Measurements from ENCODE around the gene KRTAP29-1.

The KRTAP29-1 gene

DNA sequence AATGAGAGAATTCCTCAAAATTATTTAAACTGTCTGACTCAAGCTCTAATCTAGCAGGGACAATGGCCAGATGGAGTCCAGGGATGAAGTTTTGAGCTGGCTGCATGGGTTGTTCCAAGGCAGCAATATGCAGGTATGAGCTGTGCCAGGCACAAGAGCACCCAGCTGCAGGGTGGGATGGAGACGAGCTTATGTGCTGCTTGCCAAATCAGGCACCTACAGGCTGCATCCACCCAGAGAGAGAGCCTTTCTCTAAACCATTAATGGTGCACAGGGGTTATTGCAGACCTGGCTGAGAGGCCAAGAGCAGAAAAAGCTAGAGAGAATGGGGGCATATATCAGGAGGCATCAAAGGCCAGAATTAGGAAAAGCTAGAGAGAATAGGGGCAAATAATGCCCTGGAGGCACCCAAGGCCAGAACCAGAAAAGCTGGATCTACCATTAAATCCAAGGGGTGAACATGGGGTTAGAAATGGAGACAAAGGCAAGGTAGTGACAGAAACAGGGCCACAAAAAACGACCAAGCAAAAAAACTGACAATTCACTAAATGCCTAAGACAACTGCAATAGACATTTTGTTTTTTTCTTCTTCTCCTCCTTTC lies 37.0 kb upstream of the KRTAP29-1 start:
- TF ChIP-seq SIN3A (IDR thresholded peaks at IDR 0.05; ENCODE audit: borderline replicate concordance, insufficient read depth, low read length): no peak
- no peak for TF ChIP-seq TAF1 (IDR thresholded peaks at IDR 0.05; ENCODE audit: borderline replicate concordance, insufficient read depth, low read length)
- no peak for TF ChIP-seq FOXP2 (optimal IDR thresholded peaks at IDR 0.05; ENCODE audit: borderline replicate concordance, extremely low read depth, extremely low read length, insufficient read depth)
- TF ChIP-seq, protein P1, sequence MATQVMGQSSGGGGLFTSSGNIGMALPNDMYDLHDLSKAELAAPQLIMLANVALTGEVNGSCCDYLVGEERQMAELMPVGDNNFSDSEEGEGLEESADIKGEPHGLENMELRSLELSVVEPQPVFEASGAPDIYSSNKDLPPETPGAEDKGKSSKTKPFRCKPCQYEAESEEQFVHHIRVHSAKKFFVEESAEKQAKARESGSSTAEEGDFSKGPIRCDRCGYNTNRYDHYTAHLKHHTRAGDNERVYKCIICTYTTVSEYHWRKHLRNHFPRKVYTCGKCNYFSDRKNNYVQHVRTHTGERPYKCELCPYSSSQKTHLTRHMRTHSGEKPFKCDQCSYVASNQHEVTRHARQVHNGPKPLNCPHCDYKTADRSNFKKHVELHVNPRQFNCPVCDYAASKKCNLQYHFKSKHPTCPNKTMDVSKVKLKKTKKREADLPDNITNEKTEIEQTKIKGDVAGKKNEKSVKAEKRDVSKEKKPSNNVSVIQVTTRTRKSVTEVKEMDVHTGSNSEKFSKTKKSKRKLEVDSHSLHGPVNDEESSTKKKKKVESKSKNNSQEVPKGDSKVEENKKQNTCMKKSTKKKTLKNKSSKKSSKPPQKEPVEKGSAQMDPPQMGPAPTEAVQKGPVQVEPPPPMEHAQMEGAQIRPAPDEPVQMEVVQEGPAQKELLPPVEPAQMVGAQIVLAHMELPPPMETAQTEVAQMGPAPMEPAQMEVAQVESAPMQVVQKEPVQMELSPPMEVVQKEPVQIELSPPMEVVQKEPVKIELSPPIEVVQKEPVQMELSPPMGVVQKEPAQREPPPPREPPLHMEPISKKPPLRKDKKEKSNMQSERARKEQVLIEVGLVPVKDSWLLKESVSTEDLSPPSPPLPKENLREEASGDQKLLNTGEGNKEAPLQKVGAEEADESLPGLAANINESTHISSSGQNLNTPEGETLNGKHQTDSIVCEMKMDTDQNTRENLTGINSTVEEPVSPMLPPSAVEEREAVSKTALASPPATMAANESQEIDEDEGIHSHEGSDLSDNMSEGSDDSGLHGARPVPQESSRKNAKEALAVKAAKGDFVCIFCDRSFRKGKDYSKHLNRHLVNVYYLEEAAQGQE (IDR thresholded peaks at IDR 0.05; ENCODE audit: insufficient read depth in 1 of 2, low read depth in 2 of 2, low read length in 2 of 2): no peak
- TF ChIP-seq POLR2AphosphoS5 (IDR thresholded peaks at IDR 0.05; ENCODE audit: low read depth, low read length): no peak

DNA sequence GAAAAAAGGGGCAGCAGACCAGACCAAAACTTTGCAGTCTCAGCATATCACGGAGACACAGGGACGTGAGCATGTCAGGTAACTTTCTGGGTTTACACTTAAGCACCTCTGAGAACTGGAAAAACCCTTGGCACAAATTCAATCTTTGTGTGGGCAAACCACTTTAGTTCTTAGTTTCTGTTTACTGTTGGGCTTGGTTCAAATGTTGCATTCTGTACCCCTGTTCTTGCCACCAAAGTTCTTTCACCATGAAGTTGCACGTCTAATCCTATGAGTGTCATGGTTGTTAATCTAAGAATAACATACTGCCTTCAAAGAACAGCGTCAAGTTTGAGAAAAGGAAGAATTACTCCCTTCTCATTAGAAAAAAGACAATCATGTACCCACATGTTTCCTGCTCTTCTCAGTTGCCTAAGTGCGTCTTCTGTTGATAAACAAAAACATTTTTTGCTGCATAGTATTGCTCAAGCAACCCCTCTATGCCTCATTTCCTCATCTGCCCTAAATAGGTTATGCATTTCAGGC lies 36.4 kb upstream of the KRTAP29-1 start:
- TF ChIP-seq TAF1 (IDR thresholded peaks at IDR 0.05; ENCODE audit: borderline replicate concordance, insufficient read depth, low read length) (no peak), FOXP2 (optimal IDR thresholded peaks at IDR 0.05; ENCODE audit: borderline replicate concordance, extremely low read depth, extremely low read length, insufficient read depth) (no peak), SIN3A (IDR thresholded peaks at IDR 0.05; ENCODE audit: borderline replicate concordance, insufficient read depth, low read length) (no peak)
- TF ChIP-seq, protein P1 (IDR thresholded peaks at IDR 0.05; ENCODE audit: insufficient read depth in 1 of 2, low read depth in 2 of 2, low read length in 2 of 2): no peak

GRCh38 chr17:41335747-41336146 lies 33.1 kb upstream of the KRTAP29-1 start:
- no peak for TF ChIP-seq POLR2AphosphoS5 (IDR thresholded peaks at IDR 0.05; ENCODE audit: low read depth, low read length)
- TF ChIP-seq, protein P1 (IDR thresholded peaks at IDR 0.05; ENCODE audit: insufficient read depth in 1 of 2, low read depth in 2 of 2, low read length in 2 of 2): no peak
- TF ChIP-seq SIN3A (IDR thresholded peaks at IDR 0.05; ENCODE audit: borderline replicate concordance, insufficient read depth, low read length): no peak
- no peak for TF ChIP-seq TAF1 (IDR thresholded peaks at IDR 0.05; ENCODE audit: borderline replicate concordance, insufficient read depth, low read length)
- no peak for TF ChIP-seq FOXP2 (optimal IDR thresholded peaks at IDR 0.05; ENCODE audit: borderline replicate concordance, extremely low read depth, extremely low read length, insufficient read depth)

DNA sequence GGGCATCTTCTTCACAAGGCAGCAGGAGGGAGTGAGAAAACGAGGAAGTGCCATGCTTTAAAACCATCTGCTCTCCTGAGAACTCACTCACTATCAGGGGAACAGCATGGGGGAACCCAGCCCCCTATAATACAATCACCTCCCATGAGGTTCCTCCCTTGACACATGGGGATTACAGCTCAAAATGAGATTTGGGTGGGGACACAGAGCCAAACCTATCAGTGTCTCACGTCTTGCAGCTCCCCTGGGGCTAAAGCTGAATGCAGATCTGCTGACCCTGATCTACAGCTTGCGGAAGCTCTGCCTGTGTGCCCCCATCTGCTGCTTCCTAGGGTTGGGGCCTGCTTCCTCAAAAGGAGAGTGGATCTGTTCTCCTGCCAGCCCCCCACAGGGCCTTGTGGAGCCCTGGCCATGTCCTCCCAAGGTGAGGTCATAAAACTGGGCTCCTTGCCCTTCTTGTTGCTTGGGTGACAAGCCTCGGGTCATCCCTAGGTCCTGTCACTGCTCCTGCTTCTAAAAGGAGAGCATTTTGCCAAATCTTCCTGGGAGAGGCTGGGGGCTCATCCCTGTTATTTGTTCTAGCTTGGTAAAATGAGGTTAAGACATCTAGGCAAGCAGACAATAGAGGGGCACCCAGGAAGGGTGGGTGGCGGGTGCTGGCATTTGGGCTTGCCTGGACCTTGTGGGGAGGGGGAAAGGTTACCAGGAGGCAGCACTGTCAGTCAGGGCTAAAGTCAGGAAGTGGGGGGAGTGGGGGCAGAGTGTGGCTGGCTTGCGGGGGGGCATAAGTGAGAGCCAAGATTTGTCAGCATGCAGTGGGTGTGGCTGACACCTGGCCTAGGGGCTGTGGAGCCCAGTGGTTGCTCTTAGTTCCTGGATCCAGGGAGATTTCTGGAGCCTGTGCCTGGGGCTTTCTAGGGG lies 32.0 kb upstream of the KRTAP29-1 start:
- no peak for TF ChIP-seq TAF1 (IDR thresholded peaks at IDR 0.05; ENCODE audit: borderline replicate concordance, insufficient read depth, low read length)
- TF ChIP-seq FOXP2 (optimal IDR thresholded peaks at IDR 0.05; ENCODE audit: borderline replicate concordance, extremely low read depth, extremely low read length, insufficient read depth): no peak
- TF ChIP-seq POLR2AphosphoS5 (IDR thresholded peaks at IDR 0.05; ENCODE audit: low read depth, low read length): no peak
- TF ChIP-seq, protein P1 (IDR thresholded peaks at IDR 0.05; ENCODE audit: insufficient read depth in 1 of 2, low read depth in 2 of 2, low read length in 2 of 2): no peak
- no peak for TF ChIP-seq SIN3A (IDR thresholded peaks at IDR 0.05; ENCODE audit: borderline replicate concordance, insufficient read depth, low read length)
